Osteoblast (primary cell): Measurements from ENCODE around the gene ESCO1. TPM values are rescaled to one million over a fixed set of nuclear protein-coding genes. Genes with fewer than 3 reads are reported as not detected.
"Not testable (repeated sequence)": the region's sequence is repeated elsewhere in the genome, so short reads cannot be mapped to it uniquely, and the experiment has no call there.

Experiments
- DNase-seq: peaks from one replicate; pipeline ENCODE4 v3.0.0; 2011; ENCODE audit warnings: low spot score, mixed read lengths; ENCODE audit not compliant: insufficient read length; ENCODE audit errors: missing footprints
- H2AFZ ChIP-seq: 2 replicates; pipeline ENCODE4 v1.6.0; 2011; ENCODE audit warnings: mild to moderate bottlenecking, low read length
- H3K27ac ChIP-seq: 2 replicates; pipeline ENCODE4 v1.5.1; 2011; ENCODE audit warnings: mild to moderate bottlenecking, low read depth, low read length, moderate library complexity
- H3K27me3 ChIP-seq: 2 replicates; pipeline ENCODE4 v1.6.0; 2012; ENCODE audit warnings: mild to moderate bottlenecking, control low read depth, inconsistent platforms, low read length, moderate library complexity; ENCODE audit not compliant: insufficient read depth
- H3K36me3 ChIP-seq: 2 replicates; pipeline ENCODE4 v1.5.1; 2011; ENCODE audit warnings: mild to moderate bottlenecking, low read length, control low read depth, moderate library complexity; ENCODE audit not compliant: insufficient read depth
- H3K4me1 ChIP-seq: 2 replicates; pipeline ENCODE4 v1.5.1; 2011; ENCODE audit warnings: mild to moderate bottlenecking, low read length, control low read depth, moderate library complexity; ENCODE audit not compliant: insufficient read depth
- H3K4me2 ChIP-seq: 2 replicates; pipeline ENCODE4 v1.6.0; 2011; ENCODE audit warnings: mild to moderate bottlenecking, low read length; ENCODE audit not compliant: insufficient read depth
- H3K4me3 ChIP-seq: fragments of 200-600 bp; sonication (generic); 3 replicates; pipeline ENCODE4 v1.5.1; 2012; ENCODE audit warnings: mild to moderate bottlenecking, low read length, inconsistent platforms; ENCODE audit not compliant: insufficient read depth
- H3K79me2 ChIP-seq: 2 replicates; pipeline ENCODE4 v1.6.0; 2012; ENCODE audit warnings: mild to moderate bottlenecking, low read length, control low read depth, inconsistent platforms; ENCODE audit not compliant: insufficient read depth
- H3K9me3 ChIP-seq: 2 replicates; pipeline ENCODE4 v1.5.1; 2011; ENCODE audit warnings: low read depth, low read length, control low read depth
- H4K20me1 ChIP-seq: 2 replicates; pipeline ENCODE4 v1.6.0; 2012; ENCODE audit warnings: mild to moderate bottlenecking, low read length, control low read depth; ENCODE audit not compliant: insufficient read depth
- total RNA-seq: library from RNA; depleted of rRNA; stranded (reverse); fragments of >200 nt; gene quantifications from 2 replicates; pipeline ENCODE4 v1.2.3, GENCODE V29; 2012
- TF ChIP-seq, protein P1 (sequence below): IDR thresholded peaks from 2 replicates; pipeline ENCODE4 v1.5.1; 2011; ENCODE audit warnings: mild to moderate bottlenecking, low read depth, low read length, moderate library complexity; ENCODE audit errors: extremely low read depth

ESCO1 gene
- total RNA-seq, 1 donor, result 19.9 TPM

DNA sequence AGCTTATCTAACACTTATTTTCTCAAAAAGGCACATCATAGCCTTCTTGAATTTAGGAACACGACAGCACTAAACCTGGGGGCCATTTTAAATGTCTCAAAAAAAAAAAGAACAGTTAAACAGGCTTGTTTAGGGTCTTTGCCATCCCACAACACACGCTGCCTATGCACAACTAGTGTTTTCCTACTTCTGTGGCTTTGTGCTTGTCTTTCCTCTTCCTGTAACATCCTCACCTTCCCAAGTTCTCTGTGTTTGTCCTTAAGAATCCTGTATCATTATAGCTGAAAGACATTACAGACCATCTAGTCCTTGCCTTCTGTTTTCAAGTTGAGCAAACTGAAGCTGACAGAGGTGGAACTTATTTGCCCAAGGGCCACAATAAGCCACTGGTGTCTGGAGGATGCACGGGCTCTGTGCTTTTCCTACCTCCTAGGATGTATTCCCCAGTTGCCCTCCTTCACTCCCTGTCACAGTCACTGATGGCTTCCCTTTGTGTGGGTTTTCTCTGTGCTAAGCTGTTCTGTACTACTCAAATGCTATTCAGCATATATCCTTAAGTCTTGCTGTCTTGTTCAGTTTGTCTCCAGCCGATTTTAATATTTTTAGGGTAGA, 34.2 kb upstream of the ESCO1 start:
- H3K4me3 ChIP-seq, result no peak overlapping the region
- peaks cover 14% of the 10 kb centered on the region for H3K36me3 ChIP-seq
- H3K9me3 ChIP-seq, result no peaks in the 10 kb centered on the region
- TF ChIP-seq, protein P1, sequence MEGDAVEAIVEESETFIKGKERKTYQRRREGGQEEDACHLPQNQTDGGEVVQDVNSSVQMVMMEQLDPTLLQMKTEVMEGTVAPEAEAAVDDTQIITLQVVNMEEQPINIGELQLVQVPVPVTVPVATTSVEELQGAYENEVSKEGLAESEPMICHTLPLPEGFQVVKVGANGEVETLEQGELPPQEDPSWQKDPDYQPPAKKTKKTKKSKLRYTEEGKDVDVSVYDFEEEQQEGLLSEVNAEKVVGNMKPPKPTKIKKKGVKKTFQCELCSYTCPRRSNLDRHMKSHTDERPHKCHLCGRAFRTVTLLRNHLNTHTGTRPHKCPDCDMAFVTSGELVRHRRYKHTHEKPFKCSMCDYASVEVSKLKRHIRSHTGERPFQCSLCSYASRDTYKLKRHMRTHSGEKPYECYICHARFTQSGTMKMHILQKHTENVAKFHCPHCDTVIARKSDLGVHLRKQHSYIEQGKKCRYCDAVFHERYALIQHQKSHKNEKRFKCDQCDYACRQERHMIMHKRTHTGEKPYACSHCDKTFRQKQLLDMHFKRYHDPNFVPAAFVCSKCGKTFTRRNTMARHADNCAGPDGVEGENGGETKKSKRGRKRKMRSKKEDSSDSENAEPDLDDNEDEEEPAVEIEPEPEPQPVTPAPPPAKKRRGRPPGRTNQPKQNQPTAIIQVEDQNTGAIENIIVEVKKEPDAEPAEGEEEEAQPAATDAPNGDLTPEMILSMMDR, result no peak
- no peak overlapping the region for H2AFZ ChIP-seq
- no peaks in the 10 kb centered on the region for H3K27me3 ChIP-seq
- no peaks in the 10 kb centered on the region for H4K20me1 ChIP-seq
- no peak for DNase-seq
- H3K4me1 ChIP-seq, result no peaks in the 10 kb centered on the region
- no peaks in the 10 kb centered on the region for H3K79me2 ChIP-seq
- H3K4me2 ChIP-seq, result no peak overlapping the region
- no peak overlapping the region for H3K27ac ChIP-seq

DNA sequence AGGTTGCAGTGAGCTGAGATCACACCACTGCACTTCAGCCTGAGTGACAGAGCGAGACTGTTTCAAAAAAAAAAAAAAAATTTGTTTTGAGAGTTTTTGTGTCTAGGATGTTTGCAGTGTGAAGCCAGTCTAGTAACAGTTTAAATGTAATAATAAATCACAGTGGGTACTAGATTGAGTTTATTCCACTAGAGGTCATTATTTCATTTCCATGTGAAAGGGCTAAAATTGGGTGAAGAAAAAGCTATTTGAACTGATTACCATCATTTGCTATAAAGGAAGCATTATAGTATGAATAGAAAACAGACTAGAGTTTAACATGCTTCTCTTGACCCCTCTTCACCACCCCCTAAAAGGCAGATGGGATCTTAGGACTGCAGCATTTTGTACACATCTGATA, 31.9 kb upstream of the ESCO1 start:
- peak; percentile 35 for DNase-seq
- H3K36me3 ChIP-seq, result peaks cover 31% of the 10 kb centered on the region
- no peaks in the 10 kb centered on the region for H3K27me3 ChIP-seq
- H3K4me2 ChIP-seq, result no peak overlapping the region
- H3K4me1 ChIP-seq, result no peaks in the 10 kb centered on the region
- H3K27ac ChIP-seq, result no peak overlapping the region
- H3K79me2 ChIP-seq, result peaks cover 7% of the 10 kb centered on the region
- TF ChIP-seq, protein P1, result no peak
- H2AFZ ChIP-seq, result no peak overlapping the region
- H4K20me1 ChIP-seq, result no peaks in the 10 kb centered on the region
- H3K9me3 ChIP-seq, result no peaks in the 10 kb centered on the region
- no peak overlapping the region for H3K4me3 ChIP-seq

DNA sequence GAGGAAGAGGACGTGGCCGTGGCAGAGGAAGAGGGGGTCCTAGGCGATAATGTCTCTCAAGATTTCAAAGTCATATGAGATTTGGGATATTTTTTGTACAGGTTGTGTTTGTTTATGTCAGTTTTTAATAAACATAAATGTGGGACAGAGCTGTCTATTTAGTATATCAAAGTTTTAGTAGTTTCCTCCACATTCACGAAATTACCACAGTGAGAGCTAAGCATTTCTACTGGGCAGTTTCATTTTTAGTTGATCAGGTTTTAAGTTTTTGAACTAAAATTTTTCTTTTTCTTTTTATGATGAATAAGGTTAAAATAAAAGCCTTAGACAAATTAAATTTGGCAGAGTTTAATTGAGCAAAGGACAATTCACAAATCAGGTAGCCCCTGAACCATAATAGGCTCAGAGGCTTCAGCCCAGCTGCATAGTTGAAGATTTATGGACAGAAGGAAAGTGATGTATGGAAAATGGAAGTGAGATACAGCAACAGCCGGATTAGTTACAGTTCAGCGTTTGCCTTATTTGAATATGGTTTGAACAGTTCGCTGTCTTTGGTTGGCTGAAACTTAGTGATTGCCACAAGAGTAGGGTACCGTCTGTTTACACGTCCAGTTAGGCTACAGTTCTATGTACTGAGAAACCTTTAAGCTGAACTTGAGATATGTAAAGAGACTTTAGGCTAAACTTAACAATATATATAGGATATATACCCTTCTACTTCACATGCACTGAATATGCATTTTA, 28.8 kb upstream of the ESCO1 start:
- no peaks in the 10 kb centered on the region for H3K27me3 ChIP-seq
- TF ChIP-seq, protein P1, result no peak
- H3K27ac ChIP-seq, result no peak overlapping the region
- no peak overlapping the region for H3K4me2 ChIP-seq
- H3K4me3 ChIP-seq, result no peak overlapping the region
- peaks cover 22% of the 10 kb centered on the region for H3K79me2 ChIP-seq
- no peaks in the 10 kb centered on the region for H3K4me1 ChIP-seq
- H3K36me3 ChIP-seq, result peaks cover 50% of the 10 kb centered on the region
- no peak for DNase-seq
- H4K20me1 ChIP-seq, result no peaks in the 10 kb centered on the region
- H2AFZ ChIP-seq, result no peak overlapping the region
- H3K9me3 ChIP-seq, result no peaks in the 10 kb centered on the region

DNA sequence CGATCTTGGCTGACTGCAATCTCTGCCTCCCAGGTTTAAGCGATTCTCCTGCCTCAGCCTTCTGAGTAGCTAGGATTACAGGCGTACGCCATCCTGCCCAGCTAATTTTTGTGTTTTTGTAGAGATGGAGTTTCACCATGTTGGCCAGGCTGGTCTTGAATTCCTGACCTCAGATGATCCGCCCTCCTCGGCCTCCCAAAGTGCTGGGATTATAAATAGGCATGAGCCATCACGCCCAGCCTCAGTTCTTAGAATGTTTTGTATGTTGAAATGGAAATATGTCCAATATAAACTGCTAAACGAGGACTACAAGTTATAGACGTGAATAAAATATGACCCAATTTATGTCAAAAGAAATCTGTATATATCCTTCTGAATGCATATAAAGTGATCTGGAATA, 21.1 kb upstream of the ESCO1 start:
- peaks cover 84% of the 10 kb centered on the region for H3K79me2 ChIP-seq
- H3K4me2 ChIP-seq, H2AFZ ChIP-seq, H3K4me1 ChIP-seq, H3K4me3 ChIP-seq, H3K27me3 ChIP-seq, H3K9me3 ChIP-seq, H3K27ac ChIP-seq, DNase-seq: not testable (repeated sequence)
- H4K20me1 ChIP-seq, result peaks cover 16% of the 10 kb centered on the region
- peaks cover 36% of the 10 kb centered on the region for H3K36me3 ChIP-seq
